ENCODE data around the gene NBL1.

NBL1 gene

DNA sequence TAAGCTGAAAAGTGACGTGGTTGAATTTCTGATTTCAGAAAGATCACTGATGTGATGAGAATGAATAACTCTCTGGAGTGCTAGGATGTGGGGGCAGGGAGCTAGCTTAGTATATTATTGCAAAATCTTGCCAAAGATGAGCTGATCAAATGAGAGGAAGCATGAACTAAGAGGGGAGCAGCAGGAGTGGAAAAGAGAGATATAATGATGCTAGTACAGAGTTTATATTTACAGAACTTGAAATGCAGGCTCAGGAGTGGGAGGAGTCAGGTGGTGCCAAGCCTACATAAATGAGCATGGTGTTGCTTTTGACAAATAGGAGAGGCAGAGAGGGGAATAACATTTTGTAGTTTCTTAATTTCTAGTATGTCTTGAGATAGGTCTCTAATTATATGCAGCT, 38.1 kb upstream of the NBL1 start:
- H3K4me3 ChIP-seq (ENCODE audit: low read depth, low read length): no peak overlapping the region
- TF ChIP-seq, protein P1, sequence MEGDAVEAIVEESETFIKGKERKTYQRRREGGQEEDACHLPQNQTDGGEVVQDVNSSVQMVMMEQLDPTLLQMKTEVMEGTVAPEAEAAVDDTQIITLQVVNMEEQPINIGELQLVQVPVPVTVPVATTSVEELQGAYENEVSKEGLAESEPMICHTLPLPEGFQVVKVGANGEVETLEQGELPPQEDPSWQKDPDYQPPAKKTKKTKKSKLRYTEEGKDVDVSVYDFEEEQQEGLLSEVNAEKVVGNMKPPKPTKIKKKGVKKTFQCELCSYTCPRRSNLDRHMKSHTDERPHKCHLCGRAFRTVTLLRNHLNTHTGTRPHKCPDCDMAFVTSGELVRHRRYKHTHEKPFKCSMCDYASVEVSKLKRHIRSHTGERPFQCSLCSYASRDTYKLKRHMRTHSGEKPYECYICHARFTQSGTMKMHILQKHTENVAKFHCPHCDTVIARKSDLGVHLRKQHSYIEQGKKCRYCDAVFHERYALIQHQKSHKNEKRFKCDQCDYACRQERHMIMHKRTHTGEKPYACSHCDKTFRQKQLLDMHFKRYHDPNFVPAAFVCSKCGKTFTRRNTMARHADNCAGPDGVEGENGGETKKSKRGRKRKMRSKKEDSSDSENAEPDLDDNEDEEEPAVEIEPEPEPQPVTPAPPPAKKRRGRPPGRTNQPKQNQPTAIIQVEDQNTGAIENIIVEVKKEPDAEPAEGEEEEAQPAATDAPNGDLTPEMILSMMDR (IDR thresholded peaks at IDR 0.05; ENCODE audit: borderline replicate concordance, insufficient read depth, low read depth, low read length): no peak

DNA sequence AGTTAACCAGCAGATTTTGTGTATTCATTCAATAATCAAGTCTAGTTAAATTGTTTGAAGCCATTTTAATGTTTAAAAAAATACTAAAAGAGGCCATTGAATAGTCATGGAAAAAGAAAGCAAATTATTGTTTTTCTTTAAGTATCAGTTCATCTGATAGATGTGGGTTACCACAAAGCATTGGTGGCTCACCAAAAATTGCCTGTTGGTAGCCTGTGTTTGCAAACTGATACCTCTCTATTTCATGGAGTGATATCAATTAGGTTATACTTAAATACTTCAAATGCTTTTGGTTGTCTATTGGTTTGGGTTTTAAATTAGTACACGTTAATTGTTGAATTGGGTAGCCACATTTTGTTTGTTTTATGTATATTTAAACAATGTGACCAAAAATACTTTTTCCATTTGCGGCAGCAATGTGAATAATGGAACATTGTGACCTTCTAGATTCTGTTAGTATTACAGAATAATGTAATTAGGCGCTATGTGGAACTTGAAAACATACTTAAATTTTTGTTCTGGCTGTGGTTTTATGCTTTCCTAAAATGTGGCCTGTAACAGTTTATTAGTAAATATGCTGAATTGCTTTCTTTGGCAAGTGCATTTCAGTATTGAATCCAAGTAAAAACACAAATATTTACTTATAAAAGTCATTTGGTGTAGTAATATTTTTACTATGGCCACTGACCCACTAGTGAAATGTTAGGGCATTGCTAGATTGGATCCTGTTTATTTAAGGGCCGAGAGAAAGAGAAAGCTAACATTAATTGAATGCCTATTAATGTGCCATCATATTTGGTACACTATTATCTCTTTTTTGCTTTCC, 37.1 kb upstream of the NBL1 start:
- TF ChIP-seq, protein P1 (IDR thresholded peaks at IDR 0.05; ENCODE audit: borderline replicate concordance, insufficient read depth, low read depth, low read length): no peak
- no peak overlapping the region for H3K4me3 ChIP-seq (ENCODE audit: low read depth, low read length)

DNA sequence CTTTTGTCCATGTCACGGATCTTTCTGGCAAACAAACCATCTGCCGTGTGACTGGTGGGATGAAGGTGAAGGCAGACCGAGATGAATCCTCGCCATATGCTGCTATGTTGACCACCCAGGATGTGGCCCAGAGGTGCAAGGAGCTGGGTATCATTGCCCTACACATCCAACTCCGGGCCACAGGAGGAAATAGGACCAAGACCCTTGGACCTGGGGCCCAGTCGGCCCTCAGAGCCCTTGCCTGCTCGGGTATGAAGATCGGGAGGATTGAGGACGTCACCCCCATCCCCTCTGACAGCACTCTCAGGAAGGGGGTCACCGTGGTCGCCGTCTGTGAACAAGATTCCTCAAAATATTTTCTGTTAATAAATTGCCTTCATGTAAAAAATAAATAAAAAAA, 35.9 kb upstream of the NBL1 start:
- no peak overlapping the region for H3K4me3 ChIP-seq (ENCODE audit: low read depth, low read length)
- TF ChIP-seq, protein P1 (IDR thresholded peaks at IDR 0.05; ENCODE audit: borderline replicate concordance, insufficient read depth, low read depth, low read length): no peak

DNA sequence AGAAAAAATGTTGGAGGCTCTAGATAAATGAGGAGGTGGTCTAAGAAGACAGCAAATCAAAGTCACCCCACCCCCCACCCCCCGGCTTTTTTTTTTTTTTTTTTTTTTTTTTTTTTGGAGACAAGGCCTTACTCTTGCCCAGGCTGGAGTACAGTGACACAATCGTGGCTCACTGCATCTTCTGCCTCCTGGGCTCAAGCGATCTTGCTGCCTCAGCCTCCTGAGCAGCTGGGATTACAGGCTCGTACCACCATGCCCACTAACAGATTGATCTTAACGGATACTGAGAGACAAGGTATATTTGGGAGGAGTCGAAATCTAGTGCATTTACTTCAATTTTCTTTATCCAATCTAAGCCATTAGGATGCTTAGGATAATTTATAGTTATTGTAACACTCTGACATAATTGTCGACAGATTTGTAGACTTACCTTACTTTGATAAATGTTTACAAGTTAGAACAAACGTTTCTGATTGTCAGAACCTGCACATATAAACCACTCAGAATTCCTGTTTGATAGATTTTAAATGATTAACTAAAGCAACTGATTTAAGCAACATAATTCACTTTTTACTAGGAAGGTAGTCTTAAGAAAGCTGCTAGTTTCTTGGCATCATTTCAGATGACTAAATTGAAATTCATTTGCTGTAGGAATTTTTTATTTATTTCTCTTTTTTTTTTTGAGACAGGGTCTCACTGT, 33.7 kb upstream of the NBL1 start:
- TF ChIP-seq, protein P1 (IDR thresholded peaks at IDR 0.05; ENCODE audit: borderline replicate concordance, insufficient read depth, low read depth, low read length): no peak

DNA sequence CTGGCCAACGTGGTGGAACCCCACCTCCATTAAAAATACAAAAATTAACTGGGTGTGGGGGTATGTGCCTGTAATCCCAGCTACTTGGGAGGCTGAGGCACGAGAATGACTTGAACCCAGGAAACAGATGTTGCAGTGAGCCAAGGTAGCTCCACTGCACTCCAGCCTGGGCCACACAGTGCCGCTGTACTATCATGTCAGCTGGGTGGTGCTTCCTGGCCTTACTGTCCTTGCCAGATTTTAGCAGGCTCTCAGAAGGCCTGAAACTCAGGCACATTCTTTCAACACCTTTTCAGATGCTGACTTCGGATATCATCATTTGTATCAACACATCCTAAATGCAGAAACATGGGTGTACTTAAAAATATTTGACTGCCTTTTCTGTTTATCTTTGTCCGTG, 31.6 kb upstream of the NBL1 start:
- no peak overlapping the region for H3K4me3 ChIP-seq (ENCODE audit: low read depth, low read length)
- TF ChIP-seq, protein P1 (IDR thresholded peaks at IDR 0.05; ENCODE audit: borderline replicate concordance, insufficient read depth, low read depth, low read length): no peak

More for the DNA sequence above, 33.7 kb upstream of the NBL1 start:
- no peak overlapping the region for H3K4me3 ChIP-seq (ENCODE audit: low read depth, low read length)

DNA sequence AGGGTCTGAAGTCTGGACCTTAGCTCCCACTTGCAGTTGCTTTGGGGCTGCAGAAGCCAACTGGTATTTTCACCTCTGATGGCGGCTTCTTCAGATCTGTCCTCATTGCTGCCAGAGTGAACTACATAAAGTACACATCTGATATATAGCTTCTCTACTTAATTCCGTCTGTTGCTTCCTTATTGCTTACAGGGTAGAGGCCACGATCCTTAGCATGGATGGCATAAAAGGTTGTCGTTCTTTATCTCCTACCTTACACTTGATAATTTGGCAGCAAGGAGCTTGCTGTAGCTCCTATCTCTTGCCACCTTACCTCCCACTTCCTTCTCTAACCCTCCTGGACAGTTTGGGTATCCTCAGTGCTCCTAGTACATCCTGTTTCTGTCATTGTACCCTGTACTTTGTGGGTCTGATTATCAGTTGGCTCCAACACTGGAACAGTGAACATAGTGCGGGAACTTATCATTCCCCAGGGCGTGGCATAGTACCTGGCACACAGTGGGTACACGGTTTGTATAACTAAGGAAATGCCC, 30.9 kb upstream of the NBL1 start:
- H3K4me3 ChIP-seq (ENCODE audit: low read depth, low read length): no peak overlapping the region
- TF ChIP-seq, protein P1 (IDR thresholded peaks at IDR 0.05; ENCODE audit: borderline replicate concordance, insufficient read depth, low read depth, low read length): no peak

Data from GM12875 (cell line).